ENCODE measurements around the gene PLGRKT. TPM values are rescaled to one million over a fixed set of nuclear protein-coding genes. Genes with fewer than 3 reads are reported as not detected.
"Not testable (repeated sequence)": the region's sequence is repeated elsewhere in the genome, so short reads cannot be mapped to it uniquely, and the experiment has no call there.

The PLGRKT gene
- total RNA-seq, 2 donors from 2014 or later, result 48.6 to 49.9 TPM

- no peak for ATAC-seq (replicated peaks in 1 of 2)
- H3K9me3 Mint-ChIP-seq, result no peaks in the 10 kb centered on the region
- H3K27me3 Mint-ChIP-seq (ENCODE audit: low read depth), result no peaks in the 10 kb centered on the region
- H3K27ac Mint-ChIP-seq, result peak overlapping the region; percentile 82
- H3K36me3 Mint-ChIP-seq (ENCODE audit: insufficient read depth in 2 of 2), result peaks cover 22 to 34% of the 10 kb centered on the region in 2 donors
- peaks cover 39% of the 10 kb centered on the region for H3K4me1 Mint-ChIP-seq (ENCODE audit: low read depth)
- DNase-seq, result no peak
- peak overlapping the region in 1 of 2 donors; percentile 20 for H3K4me3 Mint-ChIP-seq
These were observed 31.1 kb upstream of the PLGRKT start for GRCh38 chr9:5468850-5469249.

GRCh38 chr9:5466766-5467165, 29.0 kb upstream of the PLGRKT start:
- Mint-ChIP-seq H3K9me3 (no peaks in the 10 kb centered on the region), H3K27ac (peak overlapping the region; percentile 72), H3K4me1 (ENCODE audit: low read depth) (peaks cover 53% of the 10 kb centered on the region), H3K27me3 (ENCODE audit: low read depth) (no peaks in the 10 kb centered on the region), H3K36me3 (ENCODE audit: insufficient read depth in 2 of 2) (peaks cover 24 to 49% of the 10 kb centered on the region in 2 donors), H3K4me3 (no peak overlapping the region)
- no peak for ATAC-seq (replicated peaks in 1 of 2)
- DNase-seq, result no peak

GRCh38 chr9:5466005-5466404, 28.3 kb upstream of the PLGRKT start:
- Mint-ChIP-seq H3K4me1 (ENCODE audit: low read depth) (peaks cover 55% of the 10 kb centered on the region), H3K4me3 (no peak overlapping the region), H3K36me3 (ENCODE audit: insufficient read depth in 2 of 2) (peaks cover 24 to 51% of the 10 kb centered on the region in 2 donors), H3K9me3 (no peaks in the 10 kb centered on the region), H3K27me3 (ENCODE audit: low read depth) (no peaks in the 10 kb centered on the region), H3K27ac (peak overlapping the region; percentile 68)
- DNase-seq (no peak), ATAC-seq (replicated peaks in 1 of 2) (no peak)

GRCh38 chr9:5464831-5465330, 27.2 kb upstream of the PLGRKT start:
- H3K27ac Mint-ChIP-seq, result peak overlapping the region; percentile 57
- ATAC-seq (replicated peaks in 1 of 2), result not testable (repeated sequence)
- peaks cover 58% of the 10 kb centered on the region for H3K4me1 Mint-ChIP-seq (ENCODE audit: low read depth)

GRCh38 chr9:5460157-5460556, 22.4 kb upstream of the PLGRKT start:
- peaks cover 30 to 62% of the 10 kb centered on the region in 2 donors for H3K36me3 Mint-ChIP-seq (ENCODE audit: insufficient read depth in 2 of 2)
- no peak for ATAC-seq (replicated peaks in 1 of 2)

More at GRCh38 chr9:5464831-5465330, 27.2 kb upstream of the PLGRKT start:
- peaks cover 27 to 57% of the 10 kb centered on the region in 2 donors for H3K36me3 Mint-ChIP-seq (ENCODE audit: insufficient read depth in 2 of 2)
- H3K4me3 Mint-ChIP-seq; H3K9me3 Mint-ChIP-seq; DNase-seq; H3K27me3 Mint-ChIP-seq (ENCODE audit: low read depth): not testable (repeated sequence)

DNA sequence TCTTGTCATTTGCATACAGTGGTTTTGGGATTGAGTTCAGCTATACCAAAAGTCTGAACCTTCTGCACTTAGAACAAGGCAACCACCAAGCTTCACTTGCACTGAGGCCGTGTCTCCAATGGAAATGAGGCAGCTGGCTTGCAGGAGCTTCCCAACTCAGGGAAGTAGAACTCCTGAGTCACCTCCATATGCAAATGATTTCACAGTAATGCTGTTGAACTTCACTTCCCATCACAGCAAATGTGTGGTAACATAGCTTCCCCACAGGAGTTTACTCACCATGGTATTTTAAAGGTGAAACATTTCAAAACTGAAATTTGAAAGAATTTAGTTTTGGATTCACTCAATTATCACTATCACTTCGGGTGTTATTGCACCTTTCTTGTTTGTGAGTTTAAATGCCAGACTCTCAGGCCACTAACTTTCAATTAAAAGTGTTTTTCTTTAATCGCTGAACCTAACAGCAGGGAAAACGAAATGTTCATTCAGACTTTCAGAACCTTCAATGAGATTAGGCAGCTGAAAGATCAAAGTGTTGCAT, 21.6 kb upstream of the PLGRKT start:
- DNase-seq, result peak; percentile 44 to 46
- H3K9me3 Mint-ChIP-seq, result no peaks in the 10 kb centered on the region
- no peaks in the 10 kb centered on the region for H3K27me3 Mint-ChIP-seq (ENCODE audit: low read depth)
- H3K4me3 Mint-ChIP-seq, result peak overlapping the region; percentile 80 to 98
- H3K4me1 Mint-ChIP-seq (ENCODE audit: low read depth), result peaks cover 89% of the 10 kb centered on the region
- H3K36me3 Mint-ChIP-seq (ENCODE audit: insufficient read depth in 2 of 2), result peaks cover 29 to 58% of the 10 kb centered on the region in 2 donors
- peak; percentile 75 to 84 for ATAC-seq (replicated peaks in 1 of 2)
- H3K27ac Mint-ChIP-seq, result peak overlapping the region; percentile 99

More at GRCh38 chr9:5460157-5460556, 22.4 kb upstream of the PLGRKT start:
- no peaks in the 10 kb centered on the region for H3K27me3 Mint-ChIP-seq (ENCODE audit: low read depth)
- peak overlapping the region; percentile 80 to 98 for H3K4me3 Mint-ChIP-seq
- no peak for DNase-seq
- peaks cover 84% of the 10 kb centered on the region for H3K4me1 Mint-ChIP-seq (ENCODE audit: low read depth)
- H3K9me3 Mint-ChIP-seq, result no peaks in the 10 kb centered on the region
- peak overlapping the region; percentile 99 for H3K27ac Mint-ChIP-seq

DNA sequence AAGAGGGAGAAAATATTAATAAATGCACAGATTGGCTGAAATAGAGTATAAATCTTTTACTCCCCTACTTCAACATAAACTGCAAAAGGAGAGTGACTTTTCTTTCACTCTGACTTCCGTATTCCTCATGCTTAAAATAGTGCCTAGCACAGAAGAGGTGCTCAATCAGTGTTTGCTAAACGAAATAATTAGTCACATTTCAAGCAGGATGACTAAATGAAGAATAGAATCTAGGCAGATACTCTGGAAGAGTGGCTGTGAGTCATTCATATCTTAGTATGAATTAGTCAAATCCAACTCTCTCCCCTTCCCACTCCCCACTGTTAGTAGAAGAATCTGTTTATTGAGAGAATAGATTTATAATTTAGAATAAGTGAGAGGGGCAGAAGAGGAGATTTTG, 17.5 kb upstream of the PLGRKT start:
- H3K27me3 Mint-ChIP-seq (ENCODE audit: low read depth), result no peaks in the 10 kb centered on the region
- peak overlapping the region; percentile 96 for H3K27ac Mint-ChIP-seq
- ATAC-seq (replicated peaks in 1 of 2), result peak; percentile 65 to 69
- H3K4me1 Mint-ChIP-seq (ENCODE audit: low read depth), result peaks cover 86% of the 10 kb centered on the region
- peak overlapping the region; percentile 57 to 90 for H3K4me3 Mint-ChIP-seq
- peaks cover 27 to 39% of the 10 kb centered on the region in 2 donors for H3K36me3 Mint-ChIP-seq (ENCODE audit: insufficient read depth in 2 of 2)
- H3K9me3 Mint-ChIP-seq, result no peaks in the 10 kb centered on the region
- no peak for DNase-seq

- Mint-ChIP-seq H3K36me3 (ENCODE audit: insufficient read depth in 2 of 2) (peaks cover 13 to 24% of the 10 kb centered on the region in 2 donors), H3K27ac (peak overlapping the region; percentile 85), H3K27me3 (ENCODE audit: low read depth) (no peaks in the 10 kb centered on the region), H3K9me3 (no peaks in the 10 kb centered on the region), H3K4me1 (ENCODE audit: low read depth) (peaks cover 86% of the 10 kb centered on the region), H3K4me3 (peak overlapping the region; percentile 79 to 89)
- ATAC-seq (replicated peaks in 1 of 2), result peak; percentile 14 to 36
- peak; percentile 36 to 51 for DNase-seq
These were observed 15.9 kb upstream of the PLGRKT start for GRCh38 chr9:5453673-5454072.

DNA sequence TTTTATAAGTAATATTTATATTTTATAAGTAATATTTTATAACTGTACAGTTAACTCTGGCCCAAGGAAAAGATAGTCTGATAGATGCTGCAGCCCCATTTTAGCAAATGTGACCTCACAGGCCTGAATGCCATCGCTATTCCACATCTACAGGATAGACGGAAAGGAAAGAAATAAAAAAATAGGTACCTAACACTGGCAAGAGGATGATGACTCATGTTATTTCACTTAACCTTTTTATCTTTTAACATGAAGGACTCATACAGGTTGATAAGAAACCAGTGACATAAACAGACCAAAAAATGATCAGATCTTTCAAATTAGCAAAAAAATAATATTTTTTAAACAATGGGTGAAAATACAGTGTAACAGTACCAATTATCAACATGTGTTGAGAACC, 15.3 kb upstream of the PLGRKT start:
- Mint-ChIP-seq H3K36me3 (ENCODE audit: insufficient read depth in 2 of 2) (peaks cover 10 to 17% of the 10 kb centered on the region in 2 donors), H3K4me1 (ENCODE audit: low read depth) (peaks cover 86% of the 10 kb centered on the region), H3K4me3 (peak overlapping the region; percentile 79 to 89), H3K27me3 (ENCODE audit: low read depth) (no peaks in the 10 kb centered on the region), H3K9me3 (no peaks in the 10 kb centered on the region), H3K27ac (peak overlapping the region; percentile 85)
- DNase-seq, result no peak
- no peak for ATAC-seq (replicated peaks in 1 of 2)

- Mint-ChIP-seq H3K27me3 (ENCODE audit: low read depth) (no peaks in the 10 kb centered on the region), H3K9me3 (no peaks in the 10 kb centered on the region), H3K4me3 (peak overlapping the region; percentile 87 to 93), H3K27ac (peak overlapping the region; percentile 98), H3K36me3 (ENCODE audit: insufficient read depth in 2 of 2) (peaks cover 9 to 11% of the 10 kb centered on the region in 2 donors), H3K4me1 (ENCODE audit: low read depth) (peaks cover 86% of the 10 kb centered on the region)
- ATAC-seq (replicated peaks in 1 of 2) (no peak), DNase-seq (no peak)
These were observed 14.5 kb upstream of the PLGRKT start for GRCh38 chr9:5452286-5452609.

DNA sequence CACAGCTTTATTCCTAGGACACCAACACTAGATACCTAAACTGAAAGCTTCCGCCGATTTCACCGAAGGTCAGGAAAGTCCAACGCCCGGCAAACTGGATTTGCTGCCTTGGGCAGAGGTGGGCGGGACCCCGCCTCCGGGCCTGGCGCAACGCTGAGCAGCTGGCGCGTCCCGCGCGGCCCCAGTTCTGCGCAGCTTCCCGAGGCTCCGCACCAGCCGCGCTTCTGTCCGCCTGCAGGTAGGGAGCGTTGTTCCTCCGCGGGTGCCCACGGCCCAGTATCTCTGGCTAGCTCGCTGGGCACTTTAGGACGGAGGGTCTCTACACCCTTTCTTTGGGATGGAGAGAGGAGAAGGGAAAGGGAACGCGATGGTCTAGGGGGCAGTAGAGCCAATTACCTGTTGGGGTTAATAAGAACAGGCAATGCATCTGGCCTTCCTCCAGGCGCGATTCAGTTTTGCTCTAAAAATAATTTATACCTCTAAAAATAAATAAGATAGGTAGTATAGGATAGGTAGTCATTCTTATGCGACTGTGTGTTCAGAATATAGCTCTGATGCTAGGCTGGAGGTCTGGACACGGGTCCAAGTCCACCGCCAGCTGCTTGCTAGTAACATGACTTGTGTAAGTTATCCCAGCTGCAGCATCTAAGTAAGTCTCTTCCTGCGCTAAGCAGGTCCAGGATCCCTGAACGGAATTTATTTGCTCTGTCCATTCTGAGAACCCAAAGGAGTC, 12.8 kb upstream of the PLGRKT start, which contains the start of gene CD274:
Gene CD274, plus strand, starts transcription at position 184 of the 733 bp plus-strand sequence. CDS start 5,572 bp downstream, outside the sequence.
- DNase-seq (peak; percentile 88 to 93), ATAC-seq (replicated peaks in 1 of 2) (peak; percentile 79 to 80)
- H3K9me3 Mint-ChIP-seq, result no peaks in the 10 kb centered on the region
- H3K27ac Mint-ChIP-seq, result peak within 1 kb of the TSS; percentile 98
- H3K4me1 Mint-ChIP-seq (ENCODE audit: low read depth), result peaks cover 85% of the 10 kb centered on the region
- peak within 1 kb of the TSS; percentile 87 to 93 for H3K4me3 Mint-ChIP-seq
- no peaks in the 10 kb centered on the region for H3K27me3 Mint-ChIP-seq (ENCODE audit: low read depth)
- peaks cover 5% of the 10 kb centered on the region in 2 donors for H3K36me3 Mint-ChIP-seq (ENCODE audit: insufficient read depth in 2 of 2)

DNA sequence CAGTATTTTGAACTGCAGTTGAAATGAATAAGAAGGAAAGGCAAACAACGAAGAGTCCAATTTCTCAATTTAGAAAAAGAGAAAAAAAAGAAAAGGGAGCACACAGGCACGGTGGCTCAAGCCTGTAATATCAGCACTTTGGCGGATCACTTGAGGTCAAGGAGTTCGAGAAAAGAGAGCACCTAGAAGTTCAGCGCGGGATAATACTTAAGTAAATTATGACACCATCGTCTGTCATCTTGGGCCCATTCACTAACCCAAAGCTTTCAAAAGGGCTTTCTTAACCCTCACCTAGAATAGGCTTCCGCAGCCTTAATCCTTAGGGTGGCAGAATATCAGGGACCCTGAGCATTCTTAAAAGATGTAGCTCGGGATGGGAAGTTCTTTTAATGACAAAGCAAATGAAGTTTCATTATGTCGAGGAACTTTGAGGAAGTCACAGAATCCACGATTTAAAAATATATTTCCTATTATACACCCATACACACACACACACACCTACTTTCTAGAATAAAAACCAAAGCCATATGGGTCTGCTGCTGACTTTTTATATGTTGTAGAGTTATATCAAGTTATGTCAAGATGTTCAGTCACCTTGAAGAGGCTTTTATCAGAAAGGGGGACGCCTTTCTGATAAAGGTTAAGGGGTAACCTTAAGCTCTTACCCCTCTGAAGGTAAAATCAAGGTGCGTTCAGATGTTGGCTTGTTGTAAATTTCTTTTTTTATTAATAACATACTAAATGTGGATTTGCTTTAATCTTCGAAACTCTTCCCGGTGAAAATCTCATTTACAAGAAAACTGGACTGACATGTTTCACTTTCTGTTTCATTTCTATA, 12.0 kb upstream of the PLGRKT start:
- peaks cover 4 to 5% of the 10 kb centered on the region in 2 donors for H3K36me3 Mint-ChIP-seq (ENCODE audit: insufficient read depth in 2 of 2)
- H3K27me3 Mint-ChIP-seq (ENCODE audit: low read depth), result no peaks in the 10 kb centered on the region
- peak overlapping the region; percentile 98 for H3K27ac Mint-ChIP-seq
- H3K4me3 Mint-ChIP-seq, result peak overlapping the region; percentile 87 to 93
- ATAC-seq (replicated peaks in 1 of 2) (no peak), DNase-seq (no peak)
- H3K9me3 Mint-ChIP-seq, result peaks cover 0 to 3% of the 10 kb centered on the region in 2 donors
- peaks cover 83% of the 10 kb centered on the region for H3K4me1 Mint-ChIP-seq (ENCODE audit: low read depth)

Data from activated T-cell treated with anti-CD3 and anti-CD28 coated beads, Interleukin-2, amount 50 U/mL, for 72 hours (primary cell).